ENCODE results near the gene INPP5B.
A peak's percentile ranks its signal among the peaks of the same experiment; 100 is the strongest.

Gene INPP5B

DNA sequence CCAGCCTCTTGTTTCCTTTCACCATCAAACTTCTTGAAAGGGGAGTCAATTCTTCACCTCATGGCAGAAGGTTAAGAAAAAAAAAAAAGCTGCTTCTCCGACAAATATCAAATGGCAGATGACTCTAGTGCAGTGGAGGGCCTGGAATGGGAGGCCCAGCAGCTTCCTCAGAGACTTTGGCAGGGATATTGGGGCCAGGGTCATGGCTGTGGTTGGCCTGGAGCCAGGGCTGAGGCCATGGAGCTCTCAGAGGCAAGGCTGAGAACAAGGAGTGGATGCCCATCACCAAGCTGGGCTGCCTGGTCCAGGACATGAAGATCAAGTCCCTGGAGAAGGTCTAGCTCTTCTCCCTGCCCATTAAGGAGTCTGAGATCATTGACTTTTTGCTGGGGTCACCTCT lies 106.1 kb downstream of the INPP5B start:
- no peak for DNase-seq (ENCODE audit: low spot score)

DNA sequence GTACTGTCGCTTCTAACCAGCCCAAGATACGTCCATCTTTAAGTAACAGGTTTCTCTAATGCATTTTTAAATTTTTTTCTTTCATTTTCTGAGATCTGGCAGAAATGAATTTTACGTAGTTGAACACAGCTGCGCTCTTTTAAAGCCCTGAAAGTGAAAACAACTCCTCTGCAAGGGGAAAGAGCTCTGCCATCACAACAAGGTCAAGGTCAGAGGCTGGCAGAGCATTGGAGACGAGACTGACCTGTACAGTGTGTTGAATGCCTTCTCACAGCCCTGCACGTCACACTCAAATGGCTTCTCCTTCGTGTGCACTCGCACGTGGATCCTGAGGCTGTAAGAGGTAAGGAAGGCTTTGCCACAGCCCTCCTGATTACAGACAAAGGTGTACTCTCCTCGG lies 107.2 kb downstream of the INPP5B start:
- DNase-seq (ENCODE audit: low spot score), result no peak

GRCh38 chr1:37836788-37837187 lies 110.1 kb downstream of the INPP5B start:
- no peak for DNase-seq (ENCODE audit: low spot score)

GRCh38 chr1:37831809-37832208 lies 115.0 kb downstream of the INPP5B start:
- no peak for DNase-seq (ENCODE audit: low spot score)

- DNase-seq (ENCODE audit: low spot score), result no peak
These were observed 115.7 kb downstream of the INPP5B start for GRCh38 chr1:37831109-37831508.

GRCh38 chr1:37828410-37829074 lies 118.3 kb downstream of the INPP5B start:
- no peak for DNase-seq (ENCODE audit: low spot score)

- no peak for DNase-seq (ENCODE audit: low spot score)
These were observed 121.3 kb downstream of the INPP5B start for GRCh38 chr1:37825506-37825905.

- DNase-seq (ENCODE audit: low spot score), result no peak
These were observed 122.9 kb downstream of the INPP5B start for GRCh38 chr1:37824001-37824400.

GRCh38 chr1:37822906-37823815 lies 123.7 kb downstream of the INPP5B start:
- DNase-seq (ENCODE audit: low spot score), result no peak

- DNase-seq (ENCODE audit: low spot score), result no peak
These were observed 125.4 kb downstream of the INPP5B start for GRCh38 chr1:37821481-37821880.

DNA sequence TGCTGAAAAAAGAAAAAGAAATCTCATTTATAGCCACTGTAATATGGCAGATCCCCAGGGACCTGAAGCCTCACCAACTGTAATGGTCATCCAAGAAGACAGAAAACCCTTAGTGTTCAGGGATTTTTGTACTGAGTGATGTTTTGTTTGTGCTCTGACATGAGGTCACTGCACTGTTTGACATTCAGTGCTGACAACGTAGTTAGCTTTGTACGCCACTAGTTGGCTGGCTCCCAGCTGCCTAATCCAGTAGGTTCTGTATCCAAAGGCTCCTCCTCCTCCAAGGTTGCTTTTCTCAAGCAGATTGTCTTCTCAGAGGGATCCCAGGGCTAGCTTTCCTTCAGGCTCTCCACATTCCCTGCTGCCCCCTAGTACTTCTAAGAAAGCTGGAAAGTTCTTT lies 129.4 kb downstream of the INPP5B start:
- DNase-seq (ENCODE audit: low spot score), result no peak

DNA sequence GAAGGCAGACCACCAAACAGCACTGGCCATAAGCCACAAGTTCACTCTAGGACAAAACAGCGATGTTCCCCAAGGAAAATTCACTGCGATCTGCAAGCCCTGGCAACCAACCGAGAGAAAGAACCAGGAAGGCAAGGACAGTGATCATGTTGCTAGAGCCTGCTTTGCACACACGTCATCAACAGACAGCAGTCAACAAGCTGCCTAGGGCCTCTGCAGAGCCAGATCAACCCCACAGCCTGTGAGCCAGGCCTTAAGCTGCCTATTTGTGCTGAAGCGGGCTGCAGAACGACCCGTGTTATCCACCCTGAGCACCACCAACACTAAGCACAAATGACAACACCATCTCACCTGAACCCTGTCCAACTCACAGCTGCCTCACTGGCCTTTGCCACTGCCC lies 132.6 kb downstream of the INPP5B start:
- DNase-seq (ENCODE audit: low spot score), result no peak

GRCh38 chr1:37813529-37814145 lies 133.2 kb downstream of the INPP5B start:
- DNase-seq (ENCODE audit: low spot score), result no peak

DNA sequence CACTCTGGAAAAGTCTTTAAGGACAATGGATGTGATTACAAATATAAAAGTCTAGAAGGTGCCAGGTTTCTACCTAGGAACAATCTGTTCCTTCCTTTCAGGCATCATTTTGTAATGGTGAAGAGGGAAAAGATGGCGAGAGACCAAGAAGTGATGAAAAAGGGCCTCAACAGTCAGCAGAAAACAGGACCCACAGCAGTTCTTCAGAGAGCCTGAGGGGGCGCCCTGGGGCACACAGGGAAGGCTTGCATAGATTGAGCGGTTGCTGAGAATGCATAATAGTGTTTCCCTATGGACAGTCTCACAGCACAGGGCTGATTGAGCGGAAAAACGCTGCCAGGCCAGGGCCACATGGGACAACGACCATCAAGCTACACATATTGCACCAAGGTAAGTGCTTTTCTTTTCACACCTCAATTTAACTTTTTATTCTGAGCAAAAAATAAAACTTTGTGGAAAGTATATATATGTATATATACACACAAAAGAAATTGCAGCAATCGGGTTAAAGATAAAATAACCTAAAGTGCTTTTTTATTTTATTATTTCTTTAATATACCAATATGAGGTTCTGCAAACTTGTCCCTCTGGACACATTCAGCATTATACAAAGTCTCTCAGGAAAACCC lies 135.7 kb downstream of the INPP5B start:
- peak; percentile 77 for DNase-seq (ENCODE audit: low spot score)
